IMR-90 (cell line): ENCODE results near the gene PKIG. TPM values are rescaled to one million over a fixed set of nuclear protein-coding genes. Genes with fewer than 3 reads are reported as not detected.
A peak's percentile ranks its signal among the peaks of the same experiment; 100 is the strongest.

Source experiments
- ATAC-seq: fragments of 200-7000 bp; cut with Tn5 transposase; 2 replicates; pipeline ENCODE4 v1.9.1; 2020; ENCODE audit warnings: low read depth, mild to moderate bottlenecking, moderate library complexity
- BruUV-seq: library from RNA; stranded (reverse); fragments of 400-500 nt; replicated peaks from 2 replicates; lab custom pipeline; 2021; lab: Mats Ljungman, UMichigan
- CTCF ChIA-PET: fragments of 300-600 bp; formaldehyde crosslinking; extraction: SDS; loops from one replicate; lab custom pipeline; 2021; ENCODE audit warnings: antibody characterized with exemption; lab: Yijun Ruan, JAX
- POLR2A ChIA-PET: fragments of 300-600 bp; sonication (Branson Sonifier 250); formaldehyde crosslinking; loops from one replicate; lab custom pipeline; 2022; ENCODE audit warnings: antibody characterized with exemption; ENCODE audit not compliant: unreplicated experiment; lab: Charles Lee
- DNase-seq: peaks from one replicate; pipeline ENCODE4 v3.0.0; 2013
- H2AFZ ChIP-seq: replicated peaks from 2 replicates; pipeline ENCODE3; 2013; ENCODE audit warnings: low read length, mild to moderate bottlenecking; ENCODE audit not compliant: poor library complexity
- H2AK5ac ChIP-seq: 2 replicates; pipeline ENCODE4 v1.6.1; 2013; ENCODE audit warnings: low read depth, low read length, inconsistent platforms
- H2AK9ac ChIP-seq: replicated peaks from 2 replicates; pipeline ENCODE3; 2013; ENCODE audit warnings: mild to moderate bottlenecking, low read depth, low read length, moderate library complexity; ENCODE audit not compliant: poor library complexity
- H2BK120ac ChIP-seq: 2 replicates; pipeline ENCODE4 v1.6.1; 2013; ENCODE audit warnings: low read depth, low read length, inconsistent platforms
- H2BK15ac ChIP-seq: 3 replicates; pipeline ENCODE4 v1.6.1; 2013; ENCODE audit warnings: low read depth, low read length, inconsistent platforms
- H2BK20ac ChIP-seq: 2 replicates; pipeline ENCODE4 v1.6.1; 2013; ENCODE audit warnings: low read depth, mild to moderate bottlenecking, inconsistent platforms, low read length, moderate library complexity
- H2BK5ac ChIP-seq: 2 replicates; pipeline ENCODE4 v1.6.1; 2013; ENCODE audit warnings: mild to moderate bottlenecking, low read depth, low read length, inconsistent platforms; ENCODE audit not compliant: poor library complexity, severe bottlenecking
- H3K14ac ChIP-seq: replicated peaks from 2 replicates; pipeline ENCODE4 v1.6.1; 2013; ENCODE audit warnings: low read depth, low read length, inconsistent platforms
- H3K18ac ChIP-seq: 2 replicates; pipeline ENCODE4 v1.6.1; 2013; ENCODE audit warnings: low read depth, low read length, control low read depth
- H3K23ac ChIP-seq: 2 replicates; pipeline ENCODE4 v1.6.1; 2013; ENCODE audit warnings: low read depth, low read length, inconsistent platforms
- H3K27ac ChIP-seq: 2 replicates; pipeline ENCODE4 v1.5.1; 2013; ENCODE audit warnings: mild to moderate bottlenecking, control low read depth, low read length; ENCODE audit not compliant: insufficient read depth
- H3K27me3 ChIP-seq: 2 replicates; pipeline ENCODE4 v1.6.1; 2013; ENCODE audit warnings: low read length; ENCODE audit not compliant: control insufficient read depth, insufficient read depth
- H3K36me3 ChIP-seq: 2 replicates; pipeline ENCODE4 v1.6.1; 2013; ENCODE audit warnings: low read length, mixed read lengths; ENCODE audit not compliant: control insufficient read depth, insufficient read depth
- H3K4ac ChIP-seq: 2 replicates; pipeline ENCODE4 v1.6.1; 2013; ENCODE audit warnings: low read depth, low read length, inconsistent platforms
- H3K4me1 ChIP-seq: 2 replicates; pipeline ENCODE4 v1.6.1; 2013; ENCODE audit warnings: low read length, mixed read lengths; ENCODE audit not compliant: control insufficient read depth, insufficient read depth
- H3K4me2 ChIP-seq: 2 replicates; pipeline ENCODE4 v1.6.1; 2013; ENCODE audit warnings: low read depth, mild to moderate bottlenecking, control low read depth, low read length, moderate library complexity
- H3K4me3 ChIP-seq: 2 replicates; pipeline ENCODE4 v1.5.1; 2013; ENCODE audit warnings: low read depth, mild to moderate bottlenecking, control low read depth, low read length, moderate library complexity; ENCODE audit not compliant: insufficient read depth
- H3K56ac ChIP-seq: 2 replicates; pipeline ENCODE4 v1.6.1; 2013; ENCODE audit warnings: low read length, inconsistent platforms; ENCODE audit not compliant: insufficient read depth; ENCODE audit errors: extremely low read depth
- H3K79me1 ChIP-seq, 2 experiments: 2 replicates each; pipeline ENCODE4 v1.6.1; 2013; ENCODE audit warnings: low read length in 2 of 2, inconsistent platforms in 1 of 2, low read depth in 1 of 2
- H3K9ac ChIP-seq: 2 replicates; pipeline ENCODE4 v1.6.1; 2013; ENCODE audit warnings: low read depth, low read length, control low read depth
- H3K9me1 ChIP-seq: 2 replicates; pipeline ENCODE4 v1.6.1; 2013; ENCODE audit warnings: low read length, inconsistent platforms; ENCODE audit not compliant: insufficient read depth
- H3K9me3 ChIP-seq: 2 replicates; pipeline ENCODE4 v1.6.1; 2013; ENCODE audit warnings: low read length; ENCODE audit not compliant: control insufficient read depth, insufficient read depth
- H4K20me1 ChIP-seq: 2 replicates; pipeline ENCODE4 v1.6.1; 2013; ENCODE audit warnings: low read length, inconsistent platforms; ENCODE audit not compliant: insufficient read depth
- H4K5ac ChIP-seq: 2 replicates; pipeline ENCODE4 v1.6.1; 2013; ENCODE audit warnings: mild to moderate bottlenecking, low read depth, low read length, control low read depth
- H4K8ac ChIP-seq, 2 experiments: 2 replicates each; pipeline ENCODE4 v1.6.1; 2013; ENCODE audit warnings: low read depth in 2 of 2, low read length in 2 of 2, control low read depth in 1 of 2, inconsistent platforms in 1 of 2
- H4K91ac ChIP-seq: 2 replicates; pipeline ENCODE4 v1.6.1; 2013; ENCODE audit warnings: low read depth, low read length, inconsistent platforms; ENCODE audit not compliant: insufficient read depth
- RFX5 ChIP-seq: IDR thresholded peaks from 2 replicates; pipeline ENCODE4 v1.8.0; 2012; ENCODE audit warnings: low read depth, mild to moderate bottlenecking, low read length, moderate library complexity
- WGBS, 2 experiments: methylation state at CpG; one replicate each; pipeline versions ENCODE4 v1.1.5 to v1.1.7; 2013; ENCODE audit warnings: missing lambda C conversion rate in 2 of 2; ENCODE audit not compliant: insufficient read length in 1 of 2; ENCODE audit errors: extremely low coverage in 2 of 2; 5-methylcytosine and 5-hydroxymethylcytosine counted together
- dilution Hi-C: fragments of 300-500 bp; cut with HindIII; formaldehyde crosslinking; loops from one replicate; pipeline ENCODE4 v1.14.3; 2018; ENCODE audit warnings: low sequenced_read_pairs; ENCODE audit not compliant: unreplicated experiment
- in situ Hi-C: fragments of 300-500 bp; cut with MboI; formaldehyde crosslinking; loops from 3 replicates; pipeline ENCODE4 v1.14.3; 2019; ENCODE audit warnings: low sequenced_read_pairs, inconsistent platforms, mixed read lengths
- intact Hi-C: fragments of 100-400 bp; cut with micrococcal nuclease; formaldehyde crosslinking; loops from 2 replicates; pipeline ENCODE4 v1.10.0; 2022
- polyA plus RNA-seq, 3 experiments: library from polyadenylated mRNA; depleted of rRNA; stranded (reverse); fragments of >200 nt; gene quantifications; 2 replicates each; pipeline ENCODE4 v1.2.3, GENCODE V29; 2012; ENCODE audit warnings: low replicate concordance in 1 of 3
- total RNA-seq: library from RNA; depleted of rRNA; stranded (reverse); fragments of >200 nt; gene quantifications from 2 replicates; pipeline ENCODE4 v1.2.3, GENCODE V29; 2012

PKIG gene
- total and polyA plus RNA-seq, 2 of the 4 experiments (the other 2 are of a cell fraction), result 78.3 to 89.6 TPM

GRCh38 chr20:44549123-44549522, 33.3 kb upstream of the PKIG start:
- ATAC-seq, result no peak
- H2AK9ac ChIP-seq, result no peak overlapping the region
- peaks cover 23% of the 10 kb centered on the region for H3K4me1 ChIP-seq
- no peaks in the 10 kb centered on the region for H3K27me3 ChIP-seq
- no peak overlapping the region for H2AFZ ChIP-seq
- no peak overlapping the region for H2BK20ac ChIP-seq
- POLR2A ChIA-PET, result no interaction called here
- H3K27ac ChIP-seq, result no peak overlapping the region
- no peak overlapping the region for H3K14ac ChIP-seq
- no peak overlapping the region for H4K91ac ChIP-seq
- in situ Hi-C loops, result no loop called here
- no peak overlapping the region for H3K4me2 ChIP-seq
- peaks cover 7% of the 10 kb centered on the region; the same call in 1 of the 2 replicates for H4K20me1 ChIP-seq
- H4K5ac ChIP-seq, result no peak overlapping the region
- DNase-seq, result peak; percentile 22
- no peaks in the 10 kb centered on the region for H3K9me3 ChIP-seq
- intact Hi-C loops, result no loop called here
- H3K4me3 ChIP-seq, result no peak overlapping the region
- no peak overlapping the region for H2BK120ac ChIP-seq
- H2AK5ac ChIP-seq, result peak overlapping the region; percentile 35; the same call in 1 of the 2 replicates
- H3K23ac ChIP-seq, result no peak overlapping the region
- H3K9me1 ChIP-seq, result peaks cover 6% of the 10 kb centered on the region
- WGBS, 2 experiments, result no CpG with 5 or more reads among the region's 4 CpGs
- H2BK5ac ChIP-seq, result no peak overlapping the region
- H3K56ac ChIP-seq, result no peak overlapping the region
- dilution Hi-C loops, result no loop called here
- no peaks in the 10 kb centered on the region for H3K36me3 ChIP-seq
- H3K4ac ChIP-seq, result peak overlapping the region; percentile 34; the same call in 1 of the 2 replicates
- no peak overlapping the region for H3K9ac ChIP-seq
- no peak overlapping the region for H4K8ac ChIP-seq
- 0 out of 2 replicates have a peak overlapping the region, but pooled peaks have one; percentile 21 for H3K18ac ChIP-seq
- BruUV-seq, result no TSS peak
- H2BK15ac ChIP-seq, result no peak overlapping the region
- TF ChIP-seq RFX5, result no peak
- CTCF ChIA-PET, result no interaction called here
- H3K79me1 ChIP-seq, result peaks cover 8 to 26% of the 10 kb centered on the region in 2 experiments
